ENCODE data around the gene C1orf116. TPM values are rescaled to one million over a fixed set of nuclear protein-coding genes. Genes with fewer than 3 reads are reported as not detected.

C1orf116 gene
- polyA plus RNA-seq, 2 of the 4 experiments (the other 2 are of a cell fraction), result 2.0 to 3.2 TPM

DNA sequence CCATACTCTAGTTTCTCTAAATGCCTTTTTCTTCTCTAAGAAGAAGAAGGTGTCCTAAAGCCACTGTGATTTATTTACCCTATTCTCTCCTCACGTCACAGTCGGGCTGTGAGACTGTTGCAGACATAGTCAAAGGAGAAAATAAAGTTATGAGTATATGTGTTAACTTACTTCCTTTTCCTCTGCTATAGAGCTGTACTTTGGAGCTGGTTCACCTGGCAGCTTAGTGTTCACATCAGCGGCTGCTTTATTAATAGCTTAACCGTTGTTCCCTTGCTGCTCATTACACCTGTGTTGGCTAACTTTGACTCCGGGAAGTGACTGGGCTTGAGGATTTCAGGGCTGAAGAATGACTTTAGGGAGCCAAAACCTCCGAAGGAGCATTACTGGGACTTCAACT is 24.1 kb upstream of the C1orf116 start:
- Histone ChIP-seq H3K4me2 (no peak overlapping the region), H3K4me3 (no peak overlapping the region), H3K9me3 (no peaks in the 10 kb centered on the region), H3K27ac (no peak overlapping the region), H3K4me1 (peaks cover 6% of the 10 kb centered on the region)
- ChIA-PET POLR2A (no interaction called here), CTCF (interaction anchor here (0.8 to 2.4 kb wide), 7 partner anchors 9 to 348 kb away, joined by 4 to 6 read pairs (median 4); no protein-coding TSS in a partner anchor)
- FAIRE-seq (no peak), DNase-seq (ENCODE audit: low read depth in 1 of 2, low spot score in 1 of 2) (no peak), ATAC-seq (no peak)
- 84% methylated on average over 6 of the region's 6 CpGs for WGBS (ENCODE audit: missing lambda C conversion rate)
- TF ChIP-seq, protein P1, sequence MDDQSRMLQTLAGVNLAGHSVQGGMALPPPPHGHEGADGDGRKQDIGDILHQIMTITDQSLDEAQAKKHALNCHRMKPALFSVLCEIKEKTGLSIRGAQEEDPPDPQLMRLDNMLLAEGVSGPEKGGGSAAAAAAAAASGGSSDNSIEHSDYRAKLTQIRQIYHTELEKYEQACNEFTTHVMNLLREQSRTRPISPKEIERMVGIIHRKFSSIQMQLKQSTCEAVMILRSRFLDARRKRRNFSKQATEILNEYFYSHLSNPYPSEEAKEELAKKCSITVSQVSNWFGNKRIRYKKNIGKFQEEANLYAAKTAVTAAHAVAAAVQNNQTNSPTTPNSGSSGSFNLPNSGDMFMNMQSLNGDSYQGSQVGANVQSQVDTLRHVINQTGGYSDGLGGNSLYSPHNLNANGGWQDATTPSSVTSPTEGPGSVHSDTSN (IDR thresholded peaks at IDR 0.05), result no peak
- TF ChIP-seq ZFP36 (IDR thresholded peaks at IDR 0.05; ENCODE audit: borderline replicate concordance, partially characterized antibody), result no peak
- no peak for TF ChIP-seq KDM5A (IDR thresholded peaks at IDR 0.05)

GRCh38 chr1:207055386-207056001 is 22.9 kb upstream of the C1orf116 start:
- CTCF ChIA-PET, result interaction anchor here (0.8 to 3.1 kb wide), 9 partner anchors 10 to 349 kb away, joined by 3 to 13 read pairs (median 4); no protein-coding TSS in a partner anchor
- ATAC-seq, result no peak
- no peak for FAIRE-seq
- Histone ChIP-seq H3K27ac (no peak overlapping the region), H3K9me3 (no peaks in the 10 kb centered on the region), H3K4me1 (peaks cover 11% of the 10 kb centered on the region), H3K4me2 (no peak overlapping the region), H3K4me3 (no peak overlapping the region)
- POLR2A ChIA-PET, result no interaction called here
- no peak for TF ChIP-seq PHF8 (IDR thresholded peaks at IDR 0.05; ENCODE audit: borderline replicate concordance, low read depth)
- no peak for TF ChIP-seq SREBF2 (IDR thresholded peaks at IDR 0.05)
- TF ChIP-seq ZFP36 (IDR thresholded peaks at IDR 0.05; ENCODE audit: borderline replicate concordance, partially characterized antibody), result no peak
- TF ChIP-seq CBX8 (IDR thresholded peaks at IDR 0.05), result no peak
- no peak for TF ChIP-seq NR3C1 (IDR thresholded peaks at IDR 0.05)
- no peak for TF ChIP-seq BHLHE40 (IDR thresholded peaks at IDR 0.05; ENCODE audit: low read depth, low read length)
- TF ChIP-seq NPAS2 (CRISPR knock-in tag; IDR thresholded peaks at IDR 0.05; ENCODE audit: borderline replicate concordance), result no peak
- DNase-seq (ENCODE audit: low read depth in 1 of 2, low spot score in 1 of 2), result no peak
- 49% methylated on average over 3 of the region's 3 CpGs for WGBS (ENCODE audit: missing lambda C conversion rate)

DNA sequence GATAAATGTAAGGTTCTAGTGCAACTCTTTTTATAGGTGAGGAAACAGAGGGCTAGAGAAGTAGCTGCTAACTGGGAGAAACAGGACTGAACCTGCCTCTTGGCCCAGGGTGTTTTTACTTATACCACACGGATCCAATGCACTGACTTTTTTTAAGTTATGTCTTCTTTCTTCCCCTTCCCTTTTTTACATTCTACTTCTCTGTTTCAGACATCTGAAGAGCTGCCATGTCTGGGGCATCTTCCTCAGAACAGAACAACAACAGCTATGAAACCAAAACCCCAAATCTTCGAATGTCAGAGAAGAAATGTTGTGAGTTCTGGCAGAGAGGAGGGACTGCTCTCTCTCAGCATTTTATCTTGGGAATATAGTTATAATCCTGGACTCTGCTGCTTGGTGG is 21.9 kb upstream of the C1orf116 start:
- FAIRE-seq (no peak), DNase-seq (ENCODE audit: low read depth in 1 of 2, low spot score in 1 of 2) (no peak), ATAC-seq (no peak)
- Histone ChIP-seq H3K9me3 (no peaks in the 10 kb centered on the region), H3K27ac (no peak overlapping the region), H3K4me3 (no peak overlapping the region), H3K4me1 (peaks cover 13% of the 10 kb centered on the region), H3K4me2 (no peak overlapping the region)
- CTCF ChIA-PET, result interaction anchor here (0.6 to 3.1 kb wide), 6 partner anchors 14 to 445 kb away, joined by 3 to 13 read pairs (median 6); no protein-coding TSS in a partner anchor
- POLR2A ChIA-PET, result no interaction called here
- 86% methylated on average over 2 of the region's 2 CpGs for WGBS (ENCODE audit: missing lambda C conversion rate)
- TF ChIP-seq TFCP2L1 (CRISPR knock-in tag; IDR thresholded peaks at IDR 0.05), result no peak
- TF ChIP-seq CEBPB (IDR thresholded peaks at IDR 0.05), result no peak
- TF ChIP-seq JUNB (IDR thresholded peaks at IDR 0.05), result no peak
- no peak for TF ChIP-seq ZSCAN20 (CRISPR knock-in tag; IDR thresholded peaks at IDR 0.05)
- no peak for TF ChIP-seq E2F6 (IDR thresholded peaks at IDR 0.05; ENCODE audit: borderline replicate concordance, low read depth)
- TF ChIP-seq CHD2 (IDR thresholded peaks at IDR 0.05; ENCODE audit: low read length, partially characterized antibody), result no peak
- TF ChIP-seq, protein P2, sequence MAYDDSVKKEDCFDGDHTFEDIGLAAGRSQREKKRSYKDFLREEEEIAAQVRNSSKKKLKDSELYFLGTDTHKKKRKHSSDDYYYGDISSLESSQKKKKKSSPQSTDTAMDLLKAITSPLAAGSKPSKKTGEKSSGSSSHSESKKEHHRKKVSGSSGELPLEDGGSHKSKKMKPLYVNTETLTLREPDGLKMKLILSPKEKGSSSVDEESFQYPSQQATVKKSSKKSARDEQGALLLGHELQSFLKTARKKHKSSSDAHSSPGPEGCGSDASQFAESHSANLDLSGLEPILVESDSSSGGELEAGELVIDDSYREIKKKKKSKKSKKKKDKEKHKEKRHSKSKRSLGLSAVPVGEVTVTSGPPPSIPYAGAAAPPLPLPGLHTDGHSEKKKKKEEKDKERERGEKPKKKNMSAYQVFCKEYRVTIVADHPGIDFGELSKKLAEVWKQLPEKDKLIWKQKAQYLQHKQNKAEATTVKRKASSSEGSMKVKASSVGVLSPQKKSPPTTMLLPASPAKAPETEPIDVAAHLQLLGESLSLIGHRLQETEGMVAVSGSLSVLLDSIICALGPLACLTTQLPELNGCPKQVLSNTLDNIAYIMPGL (CRISPR knock-in tag; IDR thresholded peaks at IDR 0.05; ENCODE audit: borderline replicate concordance), result no peak
- no peak for TF ChIP-seq TP53 (CRISPR knock-in tag; IDR thresholded peaks at IDR 0.05)
- no peak for TF ChIP-seq POLR2AphosphoS2 (conservative IDR thresholded peaks at IDR 0.05; ENCODE audit: low read length)
- TF ChIP-seq PHF8 (IDR thresholded peaks at IDR 0.05; ENCODE audit: borderline replicate concordance, low read depth), result no peak
- no peak for TF ChIP-seq NPAS2 (CRISPR knock-in tag; IDR thresholded peaks at IDR 0.05; ENCODE audit: borderline replicate concordance)
- no peak for TF ChIP-seq POLR2A (IDR thresholded peaks at IDR 0.05; ENCODE audit: low read length)
- TF ChIP-seq CBX8 (IDR thresholded peaks at IDR 0.05), result no peak
- TF ChIP-seq REST (IDR thresholded peaks at IDR 0.05), result no peak
- TF ChIP-seq, protein P3, sequence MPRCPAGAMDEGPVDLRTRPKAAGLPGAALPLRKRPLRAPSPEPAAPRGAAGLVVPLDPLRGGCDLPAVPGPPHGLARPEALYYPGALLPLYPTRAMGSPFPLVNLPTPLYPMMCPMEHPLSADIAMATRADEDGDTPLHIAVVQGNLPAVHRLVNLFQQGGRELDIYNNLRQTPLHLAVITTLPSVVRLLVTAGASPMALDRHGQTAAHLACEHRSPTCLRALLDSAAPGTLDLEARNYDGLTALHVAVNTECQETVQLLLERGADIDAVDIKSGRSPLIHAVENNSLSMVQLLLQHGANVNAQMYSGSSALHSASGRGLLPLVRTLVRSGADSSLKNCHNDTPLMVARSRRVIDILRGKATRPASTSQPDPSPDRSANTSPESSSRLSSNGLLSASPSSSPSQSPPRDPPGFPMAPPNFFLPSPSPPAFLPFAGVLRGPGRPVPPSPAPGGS (IDR thresholded peaks at IDR 0.05), result no peak
- no peak for TF ChIP-seq KDM1A (IDR thresholded peaks at IDR 0.05; ENCODE audit: low read depth)
- TF ChIP-seq ZFP36 (IDR thresholded peaks at IDR 0.05; ENCODE audit: borderline replicate concordance, partially characterized antibody), result no peak
- no peak for TF ChIP-seq EHF (CRISPR knock-in tag; IDR thresholded peaks at IDR 0.05)
- TF ChIP-seq NFE2L2 (conservative IDR thresholded peaks at IDR 0.05; ENCODE audit: low read length), result no peak

All from A549 (cell line).